ENCODE measurements around the gene KLHL18.
A peak's percentile ranks its signal among the peaks of the same experiment; 100 is the strongest.
"Not testable (repeated sequence)": the region's sequence is repeated elsewhere in the genome, so short reads cannot be mapped to it uniquely, and the experiment has no call there.

Gene KLHL18

GRCh38 chr3:47315069-47315647, 32.4 kb downstream of the KLHL18 start:
- no peak for DNase-seq

GRCh38 chr3:47316151-47316550, 33.4 kb downstream of the KLHL18 start:
- DNase-seq = not testable (repeated sequence)

- no peak for DNase-seq
These were observed 36.2 kb downstream of the KLHL18 start for GRCh38 chr3:47318916-47319315.

GRCh38 chr3:47319956-47320355, 37.2 kb downstream of the KLHL18 start:
- no peak for DNase-seq

- no peak for DNase-seq
These were observed 40.9 kb downstream of the KLHL18 start for GRCh38 chr3:47323431-47324277.

GRCh38 chr3:47324278-47324865, 41.6 kb downstream of the KLHL18 start:
- DNase-seq = peak; percentile 49

GRCh38 chr3:47333907-47334306, 51.2 kb downstream of the KLHL18 start:
- DNase-seq = no peak

- no peak for DNase-seq
These were observed 54.9 kb downstream of the KLHL18 start for GRCh38 chr3:47337656-47338055.

- no peak for DNase-seq
These were observed 57.2 kb downstream of the KLHL18 start for GRCh38 chr3:47339951-47340350.

GRCh38 chr3:47340866-47341265, 58.1 kb downstream of the KLHL18 start:
- no peak for DNase-seq

- DNase-seq = no peak
These were observed 59.4 kb downstream of the KLHL18 start for GRCh38 chr3:47342151-47342550.

- no peak for DNase-seq
These were observed 60.1 kb downstream of the KLHL18 start for GRCh38 chr3:47342812-47343211.

- DNase-seq = no peak
These were observed 60.8 kb downstream of the KLHL18 start for GRCh38 chr3:47343471-47343971.

GRCh38 chr3:47344971-47345370, 62.2 kb downstream of the KLHL18 start:
- DNase-seq = no peak

- no peak for DNase-seq
These were observed 64.6 kb downstream of the KLHL18 start for GRCh38 chr3:47347217-47347801.

- DNase-seq = no peak
These were observed 65.8 kb downstream of the KLHL18 start for GRCh38 chr3:47348411-47349154.

GRCh38 chr3:47355010-47355409, 72.3 kb downstream of the KLHL18 start:
- DNase-seq = no peak

GRCh38 chr3:47356201-47356600, 73.5 kb downstream of the KLHL18 start:
- DNase-seq = no peak

GRCh38 chr3:47359323-47359722, 76.6 kb downstream of the KLHL18 start:
- DNase-seq = no peak

- not testable (repeated sequence) for DNase-seq
These were observed 77.4 kb downstream of the KLHL18 start for GRCh38 chr3:47360110-47360517.

GRCh38 chr3:47362701-47363100, 80.0 kb downstream of the KLHL18 start:
- peak; percentile 23 for DNase-seq

- DNase-seq = no peak
These were observed 82.7 kb downstream of the KLHL18 start for GRCh38 chr3:47365213-47366153.

All from CD4-positive, alpha-beta T cell treated with Interleukin-4 for 4 hours (primary cell).